GM23338 (cell line): ENCODE measurements around the gene TRIM39. TPM values are rescaled to one million over a fixed set of nuclear protein-coding genes. Genes with fewer than 3 reads are reported as not detected.

ENCODE experiments used
- ATAC-seq: fragments of 200-7000 bp; cut with Tn5 transposase; 3 replicates; pipeline ENCODE4 v1.9.1; 2020
- DNase-seq: peaks from one replicate; pipeline ENCODE4 v3.0.0-alpha.2; 2015; ENCODE audit warnings: low spot score
- H2AFZ ChIP-seq: fragments of 200-600 bp; sonication (generic); 2 replicates; pipeline ENCODE4 v1.8.0; 2016; ENCODE audit warnings: antibody characterized with exemption, mild to moderate bottlenecking, moderate library complexity
- H3F3A ChIP-seq: fragments of 200-600 bp; sonication (generic); replicated peaks from 2 replicates; pipeline ENCODE4 v1.8.0; 2017; ENCODE audit warnings: antibody characterized with exemption, mixed run types, low read depth
- H3K27ac ChIP-seq: fragments of 200-600 bp; sonication (generic); 2 replicates; pipeline ENCODE4 v1.6.1; 2016; ENCODE audit warnings: low read depth
- H3K27me3 ChIP-seq: fragments of 200-600 bp; sonication (generic); 2 replicates; pipeline ENCODE4 v1.8.0; 2016; ENCODE audit warnings: mild to moderate bottlenecking, mixed run types, moderate library complexity; ENCODE audit not compliant: insufficient read depth
- H3K36me3 ChIP-seq: fragments of 200-600 bp; sonication (generic); 2 replicates; pipeline ENCODE4 v1.8.0; 2016; ENCODE audit warnings: mild to moderate bottlenecking; ENCODE audit not compliant: insufficient read depth
- H3K4me1 ChIP-seq: fragments of 200-600 bp; sonication (generic); 2 replicates; pipeline ENCODE4 v1.8.0; 2016; ENCODE audit warnings: mild to moderate bottlenecking, moderate library complexity; ENCODE audit not compliant: insufficient read depth
- H3K4me2 ChIP-seq: fragments of 200-600 bp; sonication (generic); 2 replicates; pipeline ENCODE4 v1.7.1; 2017; ENCODE audit warnings: mixed run types
- H3K4me3 ChIP-seq: fragments of 200-600 bp; sonication (generic); 2 replicates; pipeline ENCODE4 v1.6.1; 2016; ENCODE audit warnings: mixed run types
- H3K79me2 ChIP-seq: fragments of 200-600 bp; sonication (generic); replicated peaks from 2 replicates; pipeline ENCODE4 v1.8.0; 2017; ENCODE audit warnings: mild to moderate bottlenecking; ENCODE audit not compliant: insufficient read depth
- H3K9me2 ChIP-seq: fragments of 200-600 bp; sonication (generic); 2 replicates; pipeline ENCODE4 v1.8.0; 2017; ENCODE audit not compliant: insufficient read depth
- H4K20me1 ChIP-seq: fragments of 200-600 bp; sonication (generic); replicated peaks from 2 replicates; pipeline ENCODE4 v1.8.0; 2017; ENCODE audit warnings: mild to moderate bottlenecking; ENCODE audit not compliant: insufficient read depth
- H3K27ac Mint-ChIP-seq: 2 replicates; pipeline ENCODE4 v1.8.0; 2020; ENCODE audit warnings: inconsistent platforms, mild to moderate bottlenecking, moderate library complexity, mixed read lengths
- H3K27me3 Mint-ChIP-seq: 3 replicates; pipeline ENCODE4 v1.8.0; 2022; ENCODE audit warnings: low read depth, mild to moderate bottlenecking, moderate library complexity, mixed read lengths, inconsistent platforms; ENCODE audit not compliant: insufficient read depth, poor library complexity
- H3K36me3 Mint-ChIP-seq: 3 replicates; pipeline ENCODE4 v1.8.0; 2021; ENCODE audit warnings: low read depth, mild to moderate bottlenecking, inconsistent platforms, moderate library complexity, mixed read lengths
- H3K4me1 Mint-ChIP-seq: 3 replicates; pipeline ENCODE4 v1.8.0; 2020; ENCODE audit warnings: mild to moderate bottlenecking, inconsistent platforms, mixed read lengths
- H3K4me3 Mint-ChIP-seq: 3 replicates; pipeline ENCODE4 v1.8.0; 2021; ENCODE audit warnings: moderate library complexity, mild to moderate bottlenecking, inconsistent platforms, mixed read lengths
- H3K9me3 Mint-ChIP-seq: 3 replicates; pipeline ENCODE4 v1.8.0; 2020; ENCODE audit warnings: moderate library complexity, mild to moderate bottlenecking, inconsistent platforms, mixed read lengths
- EZH2 ChIP-seq: fragments of 200-600 bp; sonication (generic); IDR thresholded peaks from one replicate; pipeline ENCODE4 v1.8.0; 2017; ENCODE audit warnings: antibody characterized with exemption, mild to moderate bottlenecking, low read depth; ENCODE audit not compliant: unreplicated experiment
- EZH2phosphoT487 ChIP-seq: fragments of 200-600 bp; sonication (generic); IDR thresholded peaks from one replicate; pipeline ENCODE4 v1.8.1; 2018; ENCODE audit warnings: antibody characterized with exemption; ENCODE audit not compliant: unreplicated experiment
- JUNB ChIP-seq: IDR thresholded peaks from one replicate; pipeline ENCODE4 v1.6.1; 2016; ENCODE audit warnings: antibody characterized with exemption; ENCODE audit not compliant: unreplicated experiment
- NANOG ChIP-seq: IDR thresholded peaks from 2 replicates; pipeline ENCODE4 v1.6.1; 2016; ENCODE audit warnings: antibody characterized with exemption, borderline replicate concordance
- POLR2AphosphoS5 ChIP-seq: IDR thresholded peaks from 2 replicates; pipeline ENCODE4 v1.6.1; 2016; ENCODE audit warnings: antibody characterized with exemption, low read depth
- STAT1 ChIP-seq: IDR thresholded peaks from one replicate; pipeline ENCODE4 v1.6.1; 2016; ENCODE audit warnings: antibody characterized with exemption; ENCODE audit not compliant: unreplicated experiment
- ZNF114 ChIP-seq: fragments of 250-450 bp; sonication (Bioruptor Pico); IDR thresholded peaks from 2 replicates; pipeline ENCODE4 v1.5.0; 2020; ENCODE audit warnings: mild to moderate bottlenecking, moderate library complexity
- ZNF331 ChIP-seq: fragments of 250-450 bp; sonication (Bioruptor Pico); IDR thresholded peaks from 2 replicates; pipeline ENCODE4 v1.5.0; 2020; ENCODE audit warnings: low read depth, mild to moderate bottlenecking, moderate library complexity
- polyA plus RNA-seq: library from polyadenylated mRNA; unstranded; fragments of >200 nt; fragmentation: Nextera tagmentation; extraction: Ambion mirVana; gene quantifications from 2 replicates; pipeline ENCODE4 v1.2.1, GENCODE V29; 2016
- total RNA-seq: library from RNA; depleted of rRNA; stranded (reverse); fragments of >200 nt; shearing (Covaris generic); gene quantifications from 2 replicates; pipeline ENCODE4 v1.2.3, GENCODE V29; 2014
- TF ChIP-seq, protein P1 (sequence below): fragments of 250-450 bp; sonication (Bioruptor Pico); IDR thresholded peaks from 2 replicates; pipeline ENCODE4 v1.5.0; 2020; ENCODE audit warnings: mild to moderate bottlenecking, moderate library complexity
- TF ChIP-seq, protein P2 (sequence below), 2 experiments: fragments of 200-600 bp in 1 of 2; sonication (generic) in 1 of 2; conservative IDR thresholded peaks; 2 replicates each; pipeline versions ENCODE4 v1.5.1 to v1.6.1; 2016 to 2017; ENCODE audit warnings: antibody characterized with exemption in 2 of 2, low read depth in 2 of 2, mild to moderate bottlenecking in 2 of 2, moderate library complexity in 1 of 2
- TF ChIP-seq, protein P3 (sequence below): IDR thresholded peaks from one replicate; pipeline ENCODE4 v1.6.1; 2018; ENCODE audit warnings: antibody characterized with exemption; ENCODE audit not compliant: unreplicated experiment

TRIM39 gene
- total and polyA plus RNA-seq, 2 experiments from 2014 or later = 5.4 to 19.2 TPM

DNA sequence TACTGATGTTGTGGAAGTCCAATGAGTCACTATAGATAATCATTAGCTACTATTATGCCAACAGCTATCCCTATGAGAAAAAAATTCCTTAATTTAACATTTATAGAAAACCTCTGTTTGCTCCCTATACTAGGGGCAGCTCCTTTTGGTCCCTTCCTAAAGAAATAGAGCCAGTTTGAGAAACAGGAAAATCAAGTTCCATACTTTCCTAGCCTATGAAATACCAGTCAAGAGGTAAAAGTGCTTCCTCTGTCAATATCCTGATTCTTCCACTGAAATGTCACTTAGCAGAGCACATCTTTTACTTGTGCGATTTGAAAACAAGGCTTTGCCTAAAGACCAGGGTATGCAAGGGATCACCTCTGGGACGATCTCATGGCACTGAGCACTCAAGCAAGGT lies 14.5 kb upstream of the TRIM39 start (continued):
- TF ChIP-seq, protein P1, sequence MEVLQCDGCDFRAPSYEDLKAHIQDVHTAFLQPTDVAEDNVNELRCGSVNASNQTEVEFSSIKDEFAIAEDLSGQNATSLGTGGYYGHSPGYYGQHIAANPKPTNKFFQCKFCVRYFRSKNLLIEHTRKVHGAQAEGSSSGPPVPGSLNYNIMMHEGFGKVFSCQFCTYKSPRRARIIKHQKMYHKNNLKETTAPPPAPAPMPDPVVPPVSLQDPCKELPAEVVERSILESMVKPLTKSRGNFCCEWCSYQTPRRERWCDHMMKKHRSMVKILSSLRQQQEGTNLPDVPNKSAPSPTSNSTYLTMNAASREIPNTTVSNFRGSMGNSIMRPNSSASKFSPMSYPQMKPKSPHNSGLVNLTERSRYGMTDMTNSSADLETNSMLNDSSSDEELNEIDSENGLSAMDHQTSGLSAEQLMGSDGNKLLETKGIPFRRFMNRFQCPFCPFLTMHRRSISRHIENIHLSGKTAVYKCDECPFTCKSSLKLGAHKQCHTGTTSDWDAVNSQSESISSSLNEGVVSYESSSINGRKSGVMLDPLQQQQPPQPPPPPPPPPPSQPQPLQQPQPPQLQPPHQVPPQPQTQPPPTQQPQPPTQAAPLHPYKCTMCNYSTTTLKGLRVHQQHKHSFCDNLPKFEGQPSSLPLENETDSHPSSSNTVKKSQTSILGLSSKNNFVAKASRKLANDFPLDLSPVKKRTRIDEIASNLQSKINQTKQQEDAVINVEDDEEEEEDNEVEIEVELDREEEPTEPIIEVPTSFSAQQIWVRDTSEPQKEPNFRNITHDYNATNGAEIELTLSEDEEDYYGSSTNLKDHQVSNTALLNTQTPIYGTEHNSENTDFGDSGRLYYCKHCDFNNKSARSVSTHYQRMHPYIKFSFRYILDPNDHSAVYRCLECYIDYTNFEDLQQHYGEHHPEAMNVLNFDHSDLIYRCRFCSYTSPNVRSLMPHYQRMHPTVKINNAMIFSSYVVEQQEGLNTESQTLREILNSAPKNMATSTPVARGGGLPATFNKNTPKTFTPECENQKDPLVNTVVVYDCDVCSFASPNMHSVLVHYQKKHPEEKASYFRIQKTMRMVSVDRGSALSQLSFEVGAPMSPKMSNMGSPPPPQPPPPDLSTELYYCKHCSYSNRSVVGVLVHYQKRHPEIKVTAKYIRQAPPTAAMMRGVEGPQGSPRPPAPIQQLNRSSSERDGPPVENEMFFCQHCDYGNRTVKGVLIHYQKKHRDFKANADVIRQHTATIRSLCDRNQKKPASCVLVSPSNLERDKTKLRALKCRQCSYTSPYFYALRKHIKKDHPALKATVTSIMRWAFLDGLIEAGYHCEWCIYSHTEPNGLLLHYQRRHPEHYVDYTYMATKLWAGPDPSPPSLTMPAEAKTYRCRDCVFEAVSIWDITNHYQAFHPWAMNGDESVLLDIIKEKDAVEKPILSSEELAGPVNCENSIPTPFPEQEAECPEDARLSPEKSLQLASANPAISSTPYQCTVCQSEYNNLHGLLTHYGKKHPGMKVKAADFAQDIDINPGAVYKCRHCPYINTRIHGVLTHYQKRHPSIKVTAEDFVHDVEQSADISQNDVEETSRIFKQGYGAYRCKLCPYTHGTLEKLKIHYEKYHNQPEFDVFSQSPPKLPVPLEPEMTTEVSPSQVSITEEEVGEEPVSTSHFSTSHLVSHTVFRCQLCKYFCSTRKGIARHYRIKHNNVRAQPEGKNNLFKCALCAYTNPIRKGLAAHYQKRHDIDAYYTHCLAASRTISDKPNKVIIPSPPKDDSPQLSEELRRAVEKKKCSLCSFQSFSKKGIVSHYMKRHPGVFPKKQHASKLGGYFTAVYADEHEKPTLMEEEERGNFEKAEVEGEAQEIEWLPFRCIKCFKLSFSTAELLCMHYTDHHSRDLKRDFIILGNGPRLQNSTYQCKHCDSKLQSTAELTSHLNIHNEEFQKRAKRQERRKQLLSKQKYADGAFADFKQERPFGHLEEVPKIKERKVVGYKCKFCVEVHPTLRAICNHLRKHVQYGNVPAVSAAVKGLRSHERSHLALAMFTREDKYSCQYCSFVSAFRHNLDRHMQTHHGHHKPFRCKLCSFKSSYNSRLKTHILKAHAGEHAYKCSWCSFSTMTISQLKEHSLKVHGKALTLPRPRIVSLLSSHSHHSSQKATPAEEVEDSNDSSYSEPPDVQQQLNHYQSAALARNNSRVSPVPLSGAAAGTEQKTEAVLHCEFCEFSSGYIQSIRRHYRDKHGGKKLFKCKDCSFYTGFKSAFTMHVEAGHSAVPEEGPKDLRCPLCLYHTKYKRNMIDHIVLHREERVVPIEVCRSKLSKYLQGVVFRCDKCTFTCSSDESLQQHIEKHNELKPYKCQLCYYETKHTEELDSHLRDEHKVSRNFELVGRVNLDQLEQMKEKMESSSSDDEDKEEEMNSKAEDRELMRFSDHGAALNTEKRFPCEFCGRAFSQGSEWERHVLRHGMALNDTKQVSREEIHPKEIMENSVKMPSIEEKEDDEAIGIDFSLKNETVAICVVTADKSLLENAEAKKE (CRISPR knock-in tag) = no peak
- TF ChIP-seq POLR2AphosphoS5 (no peak), ZNF331 (CRISPR knock-in tag) (no peak), ZNF114 (CRISPR knock-in tag) (no peak), NANOG (no peak), STAT1 (no peak)
- TF ChIP-seq, protein P2, sequence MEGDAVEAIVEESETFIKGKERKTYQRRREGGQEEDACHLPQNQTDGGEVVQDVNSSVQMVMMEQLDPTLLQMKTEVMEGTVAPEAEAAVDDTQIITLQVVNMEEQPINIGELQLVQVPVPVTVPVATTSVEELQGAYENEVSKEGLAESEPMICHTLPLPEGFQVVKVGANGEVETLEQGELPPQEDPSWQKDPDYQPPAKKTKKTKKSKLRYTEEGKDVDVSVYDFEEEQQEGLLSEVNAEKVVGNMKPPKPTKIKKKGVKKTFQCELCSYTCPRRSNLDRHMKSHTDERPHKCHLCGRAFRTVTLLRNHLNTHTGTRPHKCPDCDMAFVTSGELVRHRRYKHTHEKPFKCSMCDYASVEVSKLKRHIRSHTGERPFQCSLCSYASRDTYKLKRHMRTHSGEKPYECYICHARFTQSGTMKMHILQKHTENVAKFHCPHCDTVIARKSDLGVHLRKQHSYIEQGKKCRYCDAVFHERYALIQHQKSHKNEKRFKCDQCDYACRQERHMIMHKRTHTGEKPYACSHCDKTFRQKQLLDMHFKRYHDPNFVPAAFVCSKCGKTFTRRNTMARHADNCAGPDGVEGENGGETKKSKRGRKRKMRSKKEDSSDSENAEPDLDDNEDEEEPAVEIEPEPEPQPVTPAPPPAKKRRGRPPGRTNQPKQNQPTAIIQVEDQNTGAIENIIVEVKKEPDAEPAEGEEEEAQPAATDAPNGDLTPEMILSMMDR (conservative IDR thresholded peaks at IDR 0.05; ENCODE audit: low read depth in 2 of 2) = no peak

DNA sequence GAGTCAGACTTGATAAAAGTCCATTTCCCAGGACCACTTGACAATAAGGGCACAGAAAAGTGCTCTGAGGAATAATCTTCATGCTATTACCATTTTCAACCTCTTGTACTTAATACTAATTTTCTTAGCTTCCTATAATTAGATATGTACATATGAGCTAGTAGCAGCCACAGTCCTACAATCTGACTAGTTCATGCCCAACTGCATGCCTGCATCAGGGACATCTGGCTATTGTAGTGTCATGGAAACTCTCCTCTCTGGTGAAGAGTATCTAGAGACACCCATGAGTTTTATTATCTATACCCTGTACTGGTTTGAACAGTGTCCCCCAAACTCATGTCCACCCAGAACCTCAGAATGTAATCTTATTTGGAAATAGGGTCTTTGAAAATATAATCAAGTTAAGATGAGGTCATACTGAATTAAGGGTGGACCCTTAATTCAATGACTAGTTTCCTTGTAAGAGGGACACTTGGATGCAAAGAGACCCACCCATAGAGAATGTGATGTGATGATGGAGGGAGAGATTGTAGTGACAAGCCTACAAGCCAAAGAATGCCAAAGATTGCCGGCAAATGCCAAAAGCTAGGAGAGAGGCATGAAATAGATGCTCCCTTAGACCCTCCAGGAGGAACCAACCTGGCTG lies 13.9 kb upstream of the TRIM39 start:
- Histone ChIP-seq H3K4me3 (no peak overlapping the region), H3K4me1 (peaks cover 20% of the 10 kb centered on the region), H3K27ac (no peak overlapping the region), H3F3A (no peaks in the 10 kb centered on the region), H3K79me2 (peaks cover 100% of the 10 kb centered on the region), H4K20me1 (peaks cover 76% of the 10 kb centered on the region), H3K4me2 (no peak overlapping the region), H3K36me3 (no peaks in the 10 kb centered on the region; the same call in none of the 2 replicates), H3K9me2 (no peaks in the 10 kb centered on the region), H2AFZ (no peak overlapping the region), H3K27me3 (no peaks in the 10 kb centered on the region)
- DNase-seq (no peak), ATAC-seq (no peak)
- Mint-ChIP-seq H3K27ac (no peak overlapping the region), H3K4me3 (no peak overlapping the region), H3K4me1 (peaks cover 32% of the 10 kb centered on the region), H3K9me3 (no peaks in the 10 kb centered on the region), H3K27me3 (peaks cover 6% of the 10 kb centered on the region), H3K36me3 (peaks cover 53% of the 10 kb centered on the region)
- no peak for TF ChIP-seq ZNF114 (CRISPR knock-in tag)
- TF ChIP-seq EZH2phosphoT487 = no peak
- no peak for TF ChIP-seq NANOG
- no peak for TF ChIP-seq STAT1
- TF ChIP-seq EZH2 = no peak
- TF ChIP-seq, protein P3, sequence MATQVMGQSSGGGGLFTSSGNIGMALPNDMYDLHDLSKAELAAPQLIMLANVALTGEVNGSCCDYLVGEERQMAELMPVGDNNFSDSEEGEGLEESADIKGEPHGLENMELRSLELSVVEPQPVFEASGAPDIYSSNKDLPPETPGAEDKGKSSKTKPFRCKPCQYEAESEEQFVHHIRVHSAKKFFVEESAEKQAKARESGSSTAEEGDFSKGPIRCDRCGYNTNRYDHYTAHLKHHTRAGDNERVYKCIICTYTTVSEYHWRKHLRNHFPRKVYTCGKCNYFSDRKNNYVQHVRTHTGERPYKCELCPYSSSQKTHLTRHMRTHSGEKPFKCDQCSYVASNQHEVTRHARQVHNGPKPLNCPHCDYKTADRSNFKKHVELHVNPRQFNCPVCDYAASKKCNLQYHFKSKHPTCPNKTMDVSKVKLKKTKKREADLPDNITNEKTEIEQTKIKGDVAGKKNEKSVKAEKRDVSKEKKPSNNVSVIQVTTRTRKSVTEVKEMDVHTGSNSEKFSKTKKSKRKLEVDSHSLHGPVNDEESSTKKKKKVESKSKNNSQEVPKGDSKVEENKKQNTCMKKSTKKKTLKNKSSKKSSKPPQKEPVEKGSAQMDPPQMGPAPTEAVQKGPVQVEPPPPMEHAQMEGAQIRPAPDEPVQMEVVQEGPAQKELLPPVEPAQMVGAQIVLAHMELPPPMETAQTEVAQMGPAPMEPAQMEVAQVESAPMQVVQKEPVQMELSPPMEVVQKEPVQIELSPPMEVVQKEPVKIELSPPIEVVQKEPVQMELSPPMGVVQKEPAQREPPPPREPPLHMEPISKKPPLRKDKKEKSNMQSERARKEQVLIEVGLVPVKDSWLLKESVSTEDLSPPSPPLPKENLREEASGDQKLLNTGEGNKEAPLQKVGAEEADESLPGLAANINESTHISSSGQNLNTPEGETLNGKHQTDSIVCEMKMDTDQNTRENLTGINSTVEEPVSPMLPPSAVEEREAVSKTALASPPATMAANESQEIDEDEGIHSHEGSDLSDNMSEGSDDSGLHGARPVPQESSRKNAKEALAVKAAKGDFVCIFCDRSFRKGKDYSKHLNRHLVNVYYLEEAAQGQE = no peak
- no peak for TF ChIP-seq POLR2AphosphoS5
- TF ChIP-seq JUNB = no peak
